ENCODE results near the gene PDIK1L.

- no peak for TF ChIP-seq MYC (IDR thresholded peaks at IDR 0.05; ENCODE audit: low read depth, low read length)
- TF ChIP-seq POLR2A (IDR thresholded peaks at IDR 0.05; ENCODE audit: low read depth, low read length): no peak
- TF ChIP-seq CTCF (IDR thresholded peaks at IDR 0.05; ENCODE audit: extremely low read depth in 1 of 2, insufficient read depth in 1 of 2, low read depth in 1 of 2, low read length in 2 of 2): no peak
- no peak for TF ChIP-seq GATA2 (IDR thresholded peaks at IDR 0.05; ENCODE audit: insufficient read depth, insufficient read length, low read depth, low read length)
- TF ChIP-seq EZH2 (IDR thresholded peaks at IDR 0.05; ENCODE audit: borderline replicate concordance, low read depth, low read length, severe bottlenecking): no peak
- no peak for TF ChIP-seq POLR2AphosphoS5 (IDR thresholded peaks at IDR 0.05; ENCODE audit: insufficient read depth, low read depth, low read length)
Observed at GRCh38 chr1:26171084-26172072, 59.8 kb downstream of the PDIK1L start, which contains the start of gene ZNF593OS.
